K562 (cell line): ENCODE measurements around the gene GLRA3.

ENCODE experiments used
- CTCF ChIP-seq, 3 experiments: IDR thresholded peaks in 2 of 3; conservative IDR thresholded peaks in 1 of 3; 2 replicates each; pipeline ENCODE4 v1.5.1; 2011 to 2012; ENCODE audit warnings: low read length in 3 of 3, mild to moderate bottlenecking in 3 of 3, control low read depth in 2 of 3, improper control_type of control experiment in 1 of 3, inconsistent platforms in 1 of 3, low read depth in 1 of 3, mixed read lengths in 1 of 3, moderate library complexity in 1 of 3; ENCODE audit not compliant: insufficient read depth in 2 of 3
- EGR1 ChIP-seq: fragments of 450-650 bp; conservative IDR thresholded peaks from 2 replicates; pipeline ENCODE4 v1.6.1; 2017; ENCODE audit warnings: mild to moderate bottlenecking
- ILF3 ChIP-seq: fragments of 450-650 bp; IDR thresholded peaks from 2 replicates; pipeline ENCODE4 v1.6.1; 2018; ENCODE audit warnings: antibody characterized with exemption, mild to moderate bottlenecking, moderate library complexity, borderline replicate concordance
- JUN ChIP-seq, 2 experiments: sonication (generic) in 1 of 2; formaldehyde crosslinking in 1 of 2; IDR thresholded peaks; 2 replicates each; pipeline versions ENCODE4 v1.6.1 to v1.8.0; 2012 to 2022; ENCODE audit warnings: borderline replicate concordance in 2 of 2, mild to moderate bottlenecking in 2 of 2, improper control_type of control experiment in 1 of 2, low read depth in 1 of 2, low read length in 1 of 2, missing genetic modification reagents in 1 of 2
- PREB ChIP-seq: sonication (generic); formaldehyde crosslinking; IDR thresholded peaks from 2 replicates; pipeline ENCODE4 v1.8.1; 2023; ENCODE audit warnings: mild to moderate bottlenecking, missing genetic modification reagents
- SIN3A ChIP-seq, 2 experiments: fragments of 150-350 bp in 1 of 2; IDR thresholded peaks; 2 replicates each; pipeline ENCODE4 v1.6.1; 2011 to 2016; ENCODE audit warnings: borderline replicate concordance in 2 of 2, low read depth in 2 of 2, low read length in 2 of 2, mild to moderate bottlenecking in 2 of 2, moderate library complexity in 2 of 2; ENCODE audit not compliant: control insufficient read depth in 1 of 2
- SMAD4 ChIP-seq: fragments of 250-450 bp; sonication (Bioruptor Pico); conservative IDR thresholded peaks from 2 replicates; pipeline ENCODE4 v1.8.0; 2021; ENCODE audit warnings: inconsistent platforms, mild to moderate bottlenecking, moderate library complexity
- SRF ChIP-seq, 2 experiments: fragments of 250-450, 450-650 bp in 1 of 2; sonication (Bioruptor Pico) in 1 of 2; sonication (generic) in 1 of 2; formaldehyde crosslinking; IDR thresholded peaks; 2 replicates each; pipeline versions ENCODE4 v1.5.0 to v1.5.1; 2020 to 2022; ENCODE audit warnings: mild to moderate bottlenecking in 1 of 2, missing genetic modification reagents in 1 of 2
- STAT5B ChIP-seq: fragments of 250-450 bp; sonication (Bioruptor Pico); IDR thresholded peaks from 2 replicates; pipeline ENCODE4 v1.8.0; 2021; ENCODE audit warnings: mild to moderate bottlenecking, inconsistent platforms
- USF2 ChIP-seq: sonication (generic); formaldehyde crosslinking; IDR thresholded peaks from 2 replicates; pipeline ENCODE4 v1.5.0; 2020; ENCODE audit warnings: missing genetic modification reagents
- ZHX1 ChIP-seq: fragments of 150-350 bp; conservative IDR thresholded peaks from 2 replicates; pipeline ENCODE4 v1.6.1; 2014; ENCODE audit warnings: low read length

GRCh38 chr4:174709526-174709925, 119.5 kb downstream of the GLRA3 start:
- TF ChIP-seq STAT5B (CRISPR knock-in tag) (no peak), ILF3 (no peak), USF2 (CRISPR knock-in tag) (no peak), PREB (no peak), ZHX1 (no peak), JUN (IDR thresholded peaks at IDR 0.05; ENCODE audit: borderline replicate concordance, low read depth, low read length) (no peak), JUN (CRISPR knock-in tag; IDR thresholded peaks at IDR 0.05; ENCODE audit: borderline replicate concordance) (no peak), EGR1 (no peak), SMAD4 (CRISPR knock-in tag) (no peak), SIN3A (IDR thresholded peaks at IDR 0.05; ENCODE audit: borderline replicate concordance in 2 of 2, control insufficient read depth in 1 of 2, low read depth in 2 of 2, low read length in 2 of 2) (no peak), CTCF (IDR thresholded peaks at IDR 0.05 in 2 of 3, conservative IDR thresholded peaks at IDR 0.05 in 1 of 3; ENCODE audit: insufficient read depth in 2 of 3, low read depth in 1 of 3, low read length in 3 of 3) (no peak), SRF (CRISPR knock-in tag; IDR thresholded peaks at IDR 0.05) (no peak)
